Stimulated activated CD4-positive, alpha-beta T cell treated with anti-CD3 and anti-CD28 coated beads, Interleukin-1b, Interleukin-23, amount 100 ng/mL, for 4 hours (primary cell): ENCODE data around the gene LGALS1.
"Not testable (repeated sequence)": the region's sequence is repeated elsewhere in the genome, so short reads cannot be mapped to it uniquely, and the experiment has no call there.

Experiments
- DNase-seq, 2 donors: peaks; one replicate each; pipeline ENCODE4 v3.0.0-alpha.2; 2020; ENCODE audit warnings: low read depth in 2 of 2

The LGALS1 gene

GRCh38 chr22:37686002-37686982 is 10.9 kb downstream of the LGALS1 start, which contains the start of gene NOL12:
Gene NOL12 (plus strand): TSS chr22:37686343. CDS start chr22:37686393, 50 bp downstream.
- DNase-seq: peak; percentile 64

DNA sequence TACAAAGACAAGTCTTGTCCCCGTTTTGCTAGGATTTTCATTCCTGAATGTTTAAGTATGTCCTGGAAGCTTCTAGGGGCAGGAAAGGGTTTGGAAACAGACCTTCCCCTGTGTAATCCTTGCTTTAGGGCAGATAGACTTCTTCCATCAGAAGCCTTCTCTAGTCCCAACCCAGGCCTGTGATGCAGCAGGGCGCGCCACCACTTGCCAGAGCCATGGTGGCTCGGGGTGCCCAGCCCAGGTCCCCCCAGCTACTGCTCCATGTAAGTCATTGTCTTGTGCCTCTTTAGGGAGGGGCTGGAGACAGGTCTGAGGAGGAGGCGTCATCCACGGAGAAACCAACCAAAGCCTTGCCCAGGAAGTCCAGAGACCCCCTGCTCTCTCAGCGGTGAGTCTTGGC is 15.0 kb downstream of the LGALS1 start:
- no peak for DNase-seq

DNA sequence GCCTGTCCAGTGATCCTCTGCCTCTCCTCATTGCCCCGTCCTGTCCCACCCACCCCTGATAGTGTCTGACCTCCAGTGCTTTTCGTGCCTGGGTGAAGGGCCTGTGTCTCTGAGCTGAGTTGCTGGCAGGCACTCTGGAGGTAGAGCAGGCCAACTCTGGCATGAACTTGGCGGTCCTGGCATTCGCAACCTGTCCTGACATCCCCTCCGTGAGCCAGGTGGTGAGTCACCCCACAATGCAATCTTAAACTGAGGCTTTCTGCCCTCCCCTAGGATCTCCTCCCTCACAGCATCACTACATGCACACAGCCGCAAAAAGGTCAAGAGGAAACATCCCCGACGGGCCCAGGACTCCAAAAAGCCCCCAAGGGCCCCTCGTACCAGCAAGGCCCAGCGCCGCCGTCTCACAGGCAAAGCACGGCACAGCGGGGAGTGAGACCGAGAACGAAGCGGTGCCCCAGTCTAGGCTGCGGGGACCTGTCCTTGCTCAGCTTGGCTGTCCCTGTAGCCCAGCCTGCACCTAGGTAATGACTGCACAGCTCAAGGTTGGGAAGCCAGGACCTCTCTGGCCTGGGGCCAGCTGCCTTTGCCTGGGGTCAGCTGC is 15.6 kb downstream of the LGALS1 start:
- DNase-seq: no peak

- DNase-seq: no peak
Measured at GRCh38 chr22:37692627-37693285, 17.3 kb downstream of the LGALS1 start.

DNA sequence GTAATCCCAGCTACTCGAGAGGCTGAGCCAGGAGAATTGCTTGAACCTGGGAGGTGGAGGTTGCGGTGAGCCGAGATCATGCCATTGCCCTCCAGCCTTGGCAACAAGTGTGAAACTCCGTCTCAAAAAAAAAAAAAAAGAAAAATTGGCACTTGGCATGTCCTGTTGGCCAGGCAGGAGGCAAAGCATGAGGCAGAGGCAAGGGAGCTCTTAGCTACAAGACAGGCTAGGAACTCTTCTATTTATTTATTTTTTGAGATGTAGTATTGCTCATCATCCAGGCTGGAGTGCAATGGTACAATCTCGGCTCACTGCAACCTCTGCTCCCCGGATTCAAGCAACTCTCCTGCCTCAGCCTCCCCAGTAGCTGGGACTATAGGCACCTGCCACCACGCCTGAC is 18.7 kb downstream of the LGALS1 start:
- DNase-seq: not testable (repeated sequence)

- DNase-seq: not testable (repeated sequence)
Measured at GRCh38 chr22:37696260-37696656, 20.8 kb downstream of the LGALS1 start.

- DNase-seq: peak; percentile 60 to 80
Measured at GRCh38 chr22:37696657-37697537, 21.5 kb downstream of the LGALS1 start, which contains the start of gene TRIOBP. Gene TRIOBP (plus strand): TSS chr22:37697048. CDS start chr22:37701366, 4,318 bp downstream.

DNA sequence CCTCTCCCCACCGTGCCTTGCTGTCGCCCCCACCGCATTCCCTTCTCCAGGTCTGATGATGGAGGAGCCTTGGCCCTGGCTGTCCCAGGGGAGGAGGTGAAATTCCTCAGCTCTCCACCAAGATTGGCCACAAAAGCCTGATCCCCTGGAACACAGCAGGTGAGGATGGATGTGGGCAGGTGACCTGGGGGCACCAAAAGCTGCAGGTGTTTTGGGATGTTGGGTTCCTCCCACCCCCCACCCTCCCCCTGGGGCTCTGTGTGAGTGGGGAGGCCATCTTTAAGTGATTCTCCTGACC is 22.1 kb downstream of the LGALS1 start:
- DNase-seq: no peak

DNA sequence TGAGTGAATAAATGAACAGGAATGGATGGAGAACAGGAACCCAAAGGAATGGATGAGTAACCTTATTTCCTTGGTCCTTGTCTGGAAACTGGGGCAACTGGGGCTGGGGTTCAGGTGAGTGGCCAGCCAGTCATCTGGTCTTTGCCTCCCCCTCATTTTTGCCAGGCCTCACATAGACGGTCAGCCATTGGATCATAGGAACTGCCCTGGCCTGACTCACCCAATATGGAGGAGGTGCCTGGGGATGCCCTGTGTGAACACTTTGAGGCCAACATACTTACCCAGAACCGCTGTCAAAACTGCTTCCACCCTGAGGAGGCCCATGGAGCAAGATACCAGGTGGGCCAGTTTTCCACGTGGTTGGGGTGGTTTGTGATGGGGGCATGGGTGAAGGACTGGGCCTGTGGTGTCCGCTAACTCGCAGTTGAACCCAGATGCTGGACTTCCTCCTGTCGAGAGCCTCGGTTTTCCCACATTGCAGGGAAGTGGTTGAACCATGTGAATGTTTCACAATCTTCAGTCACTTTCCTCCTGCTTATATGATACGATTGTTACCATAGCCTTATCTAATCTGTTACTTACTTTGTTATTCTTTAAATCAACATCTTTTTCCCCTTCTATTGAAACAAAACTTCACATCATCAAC is 25.8 kb downstream of the LGALS1 start:
- DNase-seq: no peak

- no peak for DNase-seq
Measured at GRCh38 chr22:37703906-37704305, 28.5 kb downstream of the LGALS1 start.

- no peak for DNase-seq
Measured at GRCh38 chr22:37704645-37705044, 29.2 kb downstream of the LGALS1 start.

- no peak for DNase-seq
Measured at GRCh38 chr22:37705205-37705604, 29.8 kb downstream of the LGALS1 start.

- DNase-seq: no peak
Measured at GRCh38 chr22:37708580-37709444, 33.4 kb downstream of the LGALS1 start.

DNA sequence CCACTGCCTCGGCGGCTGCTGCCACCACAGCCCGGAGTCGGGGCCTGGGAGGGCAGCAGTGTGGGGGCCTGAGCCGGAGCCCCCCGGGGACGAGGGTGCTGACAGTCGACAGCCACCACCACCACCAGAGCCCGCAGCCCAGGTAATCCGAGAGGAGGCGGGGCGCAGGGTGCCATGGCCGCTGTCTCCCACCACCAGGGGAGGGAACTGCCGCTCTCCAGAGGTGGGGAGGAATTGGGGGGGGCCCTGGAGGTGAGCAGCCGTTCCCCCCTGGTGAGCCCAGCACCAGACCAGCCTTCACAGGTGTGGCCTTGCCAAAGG is 34.0 kb downstream of the LGALS1 start:
- no peak for DNase-seq

DNA sequence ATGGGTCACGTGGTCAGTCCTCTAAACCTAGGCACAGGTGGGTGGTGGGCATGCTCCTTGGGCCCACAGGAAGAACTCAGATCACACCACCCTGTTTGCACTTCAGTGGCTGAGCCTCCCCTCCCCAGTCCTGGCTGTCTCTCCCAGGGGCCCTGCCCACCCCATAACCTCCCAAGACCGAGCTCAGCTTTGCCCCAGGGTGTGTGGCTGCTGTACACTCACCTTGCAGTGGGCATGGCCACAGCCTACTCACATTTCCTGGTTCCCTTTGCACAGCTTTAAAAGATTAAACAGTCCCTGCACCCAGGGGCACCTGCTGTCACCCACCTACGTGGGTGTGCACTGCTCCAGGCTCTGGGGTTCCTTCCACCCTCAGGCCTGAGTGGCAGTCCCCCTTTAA is 35.2 kb downstream of the LGALS1 start:
- DNase-seq: no peak

DNA sequence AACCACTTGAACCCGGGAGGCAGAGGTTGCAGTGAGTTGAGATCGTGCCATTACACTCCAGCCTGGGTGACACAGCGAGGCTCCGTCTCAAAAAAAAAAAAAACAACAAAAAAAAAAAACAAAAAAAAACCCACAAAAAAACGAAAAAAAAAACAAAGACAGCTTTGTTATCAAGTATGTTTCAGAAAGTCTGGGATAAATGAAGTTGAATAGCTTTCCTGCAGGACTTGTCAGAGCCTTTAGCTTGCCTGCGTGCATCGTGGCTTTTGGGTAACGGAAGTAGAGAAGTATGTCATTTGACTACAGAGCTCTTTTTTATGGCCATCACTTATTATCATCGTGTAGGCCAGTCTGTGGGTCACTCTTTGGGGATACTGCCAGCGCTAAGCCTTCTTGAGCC is 36.1 kb downstream of the LGALS1 start:
- no peak for DNase-seq

- no peak for DNase-seq
Measured at GRCh38 chr22:37713761-37714160, 38.3 kb downstream of the LGALS1 start.

DNA sequence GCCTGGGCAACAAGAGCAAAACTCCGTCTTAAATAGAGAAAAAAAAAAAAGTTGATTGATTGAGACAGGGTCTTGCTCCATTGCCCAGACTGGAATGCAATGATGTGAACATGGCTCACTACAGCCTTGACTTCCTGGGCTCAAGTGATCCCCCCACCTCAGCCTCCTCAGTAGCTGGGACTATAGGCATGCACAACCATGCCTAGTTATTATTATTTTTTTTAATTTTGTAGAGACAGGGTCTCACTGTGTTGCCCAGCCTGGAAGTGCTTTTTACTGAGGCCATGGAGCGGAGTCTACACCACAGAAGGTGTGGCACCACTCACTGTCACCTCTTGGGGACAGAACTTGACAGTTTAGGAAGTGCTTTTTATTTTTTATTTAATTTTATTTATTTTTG is 39.2 kb downstream of the LGALS1 start:
- DNase-seq: no peak

- no peak for DNase-seq
Measured at GRCh38 chr22:37715760-37716159, 40.3 kb downstream of the LGALS1 start.

DNA sequence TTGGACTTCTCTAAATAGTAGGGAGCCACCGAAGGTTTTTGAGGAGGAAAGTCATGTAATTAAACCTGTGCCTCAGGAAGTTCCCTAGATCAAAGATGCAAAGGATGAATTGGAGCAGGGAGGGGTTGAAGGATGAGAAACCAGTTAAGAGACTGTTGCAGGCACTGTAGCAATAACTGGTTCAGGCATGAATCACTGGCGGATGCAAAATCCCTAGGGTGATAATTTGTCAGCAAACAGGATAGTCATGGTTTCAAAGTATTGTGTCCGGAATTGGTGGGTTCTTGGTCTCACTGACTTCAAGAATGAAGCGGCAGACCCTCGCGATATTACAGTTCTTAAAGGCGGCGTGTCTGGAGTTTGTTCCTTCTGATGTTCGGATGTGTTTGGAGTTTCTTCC is 41.3 kb downstream of the LGALS1 start:
- no peak for DNase-seq
